Skeletal muscle cell (primary cell): ENCODE results near the gene INSM1.

ENCODE experiments used
- DNase-seq: peaks from one replicate; pipeline ENCODE4 v3.0.0-alpha.2; 2010; ENCODE audit warnings: low read depth
- H3K4me3 ChIP-seq: 2 replicates; pipeline ENCODE4 v1.5.1; 2011; ENCODE audit warnings: low read depth, mild to moderate bottlenecking, control low read depth, low read length, moderate library complexity

The INSM1 gene

GRCh38 chr20:20413810-20414281 lies 45.9 kb downstream of the INSM1 start:
- DNase-seq: no peak
- H3K4me3 ChIP-seq: no peak overlapping the region

DNA sequence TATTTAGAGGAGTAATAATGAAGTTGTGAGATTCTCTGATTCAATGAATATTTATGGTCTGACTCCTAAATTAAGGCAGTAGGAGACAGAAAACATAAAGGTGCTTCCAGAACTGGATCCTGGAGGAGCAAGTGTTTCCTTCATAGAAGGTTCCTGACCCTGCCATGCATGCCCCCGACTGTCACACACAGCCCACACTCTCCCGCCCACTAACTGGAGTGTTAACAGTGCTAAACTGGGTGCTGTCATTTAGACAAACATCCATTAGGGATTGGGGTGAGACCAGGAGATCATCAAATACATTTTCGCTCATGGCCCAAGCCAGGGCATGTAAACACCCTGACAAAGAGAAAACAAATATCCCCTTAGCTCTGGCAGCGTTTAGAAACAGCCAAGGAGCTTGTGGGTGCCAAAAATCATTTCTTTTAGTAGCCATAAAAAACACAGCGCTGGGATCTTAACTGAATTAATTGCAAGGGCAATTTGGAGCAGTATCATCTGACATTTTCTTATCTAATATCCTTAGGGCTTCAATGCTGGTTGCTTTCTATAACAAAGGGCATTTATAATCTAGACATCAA lies 46.8 kb downstream of the INSM1 start:
- H3K4me3 ChIP-seq: no peak overlapping the region
- DNase-seq: no peak

DNA sequence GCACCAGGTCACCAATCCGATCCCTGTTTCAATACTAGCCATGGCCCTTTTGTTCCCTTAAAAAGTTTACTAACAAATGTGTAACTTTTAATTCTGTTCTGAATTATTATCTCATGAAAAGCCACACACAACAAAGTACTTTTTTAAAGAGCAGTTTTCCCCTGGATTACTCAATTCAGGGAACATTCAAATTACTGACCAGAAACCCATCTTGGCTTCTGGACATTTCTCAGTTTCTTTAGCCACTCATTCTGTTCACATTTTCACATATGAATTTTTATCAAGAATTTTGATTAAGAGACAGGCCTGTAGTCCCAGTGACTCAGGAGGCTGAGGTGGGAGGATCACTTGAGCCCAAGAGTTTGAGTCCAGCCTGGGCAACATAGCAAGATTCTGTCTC lies 47.4 kb downstream of the INSM1 start:
- DNase-seq: no peak
- no peak overlapping the region for H3K4me3 ChIP-seq

- DNase-seq: no peak
- H3K4me3 ChIP-seq: no peak overlapping the region
Measured at GRCh38 chr20:20417876-20418676, 50.2 kb downstream of the INSM1 start.
